GM23338 (cell line): ENCODE data around the gene SF3B1. TPM values are rescaled to one million over a fixed set of nuclear protein-coding genes. Genes with fewer than 3 reads are reported as not detected.

Experiments used
- ATAC-seq: fragments of 200-7000 bp; cut with Tn5 transposase; 3 replicates; pipeline ENCODE4 v1.9.1; 2020
- DNase-seq: peaks from one replicate; pipeline ENCODE4 v3.0.0-alpha.2; 2015; ENCODE audit warnings: low spot score
- H2AFZ ChIP-seq: fragments of 200-600 bp; sonication (generic); 2 replicates; pipeline ENCODE4 v1.8.0; 2016; ENCODE audit warnings: antibody characterized with exemption, mild to moderate bottlenecking, moderate library complexity
- H3F3A ChIP-seq: fragments of 200-600 bp; sonication (generic); replicated peaks from 2 replicates; pipeline ENCODE4 v1.8.0; 2017; ENCODE audit warnings: antibody characterized with exemption, mixed run types, low read depth
- H3K27ac ChIP-seq: fragments of 200-600 bp; sonication (generic); 2 replicates; pipeline ENCODE4 v1.6.1; 2016; ENCODE audit warnings: low read depth
- H3K27me3 ChIP-seq: fragments of 200-600 bp; sonication (generic); 2 replicates; pipeline ENCODE4 v1.8.0; 2016; ENCODE audit warnings: mild to moderate bottlenecking, mixed run types, moderate library complexity; ENCODE audit not compliant: insufficient read depth
- H3K36me3 ChIP-seq: fragments of 200-600 bp; sonication (generic); 2 replicates; pipeline ENCODE4 v1.8.0; 2016; ENCODE audit warnings: mild to moderate bottlenecking; ENCODE audit not compliant: insufficient read depth
- H3K4me1 ChIP-seq: fragments of 200-600 bp; sonication (generic); 2 replicates; pipeline ENCODE4 v1.8.0; 2016; ENCODE audit warnings: mild to moderate bottlenecking, moderate library complexity; ENCODE audit not compliant: insufficient read depth
- H3K4me2 ChIP-seq: fragments of 200-600 bp; sonication (generic); 2 replicates; pipeline ENCODE4 v1.7.1; 2017; ENCODE audit warnings: mixed run types
- H3K4me3 ChIP-seq: fragments of 200-600 bp; sonication (generic); 2 replicates; pipeline ENCODE4 v1.6.1; 2016; ENCODE audit warnings: mixed run types
- H3K79me2 ChIP-seq: fragments of 200-600 bp; sonication (generic); replicated peaks from 2 replicates; pipeline ENCODE4 v1.8.0; 2017; ENCODE audit warnings: mild to moderate bottlenecking; ENCODE audit not compliant: insufficient read depth
- H3K9me2 ChIP-seq: fragments of 200-600 bp; sonication (generic); 2 replicates; pipeline ENCODE4 v1.8.0; 2017; ENCODE audit not compliant: insufficient read depth
- H4K20me1 ChIP-seq: fragments of 200-600 bp; sonication (generic); replicated peaks from 2 replicates; pipeline ENCODE4 v1.8.0; 2017; ENCODE audit warnings: mild to moderate bottlenecking; ENCODE audit not compliant: insufficient read depth
- H3K27ac Mint-ChIP-seq: 2 replicates; pipeline ENCODE4 v1.8.0; 2020; ENCODE audit warnings: inconsistent platforms, mild to moderate bottlenecking, moderate library complexity, mixed read lengths
- H3K27me3 Mint-ChIP-seq: 3 replicates; pipeline ENCODE4 v1.8.0; 2022; ENCODE audit warnings: low read depth, mild to moderate bottlenecking, moderate library complexity, mixed read lengths, inconsistent platforms; ENCODE audit not compliant: insufficient read depth, poor library complexity
- H3K36me3 Mint-ChIP-seq: 3 replicates; pipeline ENCODE4 v1.8.0; 2021; ENCODE audit warnings: low read depth, mild to moderate bottlenecking, inconsistent platforms, moderate library complexity, mixed read lengths
- H3K4me1 Mint-ChIP-seq: 3 replicates; pipeline ENCODE4 v1.8.0; 2020; ENCODE audit warnings: mild to moderate bottlenecking, inconsistent platforms, mixed read lengths
- H3K4me3 Mint-ChIP-seq: 3 replicates; pipeline ENCODE4 v1.8.0; 2021; ENCODE audit warnings: moderate library complexity, mild to moderate bottlenecking, inconsistent platforms, mixed read lengths
- H3K9me3 Mint-ChIP-seq: 3 replicates; pipeline ENCODE4 v1.8.0; 2020; ENCODE audit warnings: moderate library complexity, mild to moderate bottlenecking, inconsistent platforms, mixed read lengths
- EZH2 ChIP-seq: fragments of 200-600 bp; sonication (generic); IDR thresholded peaks from one replicate; pipeline ENCODE4 v1.8.0; 2017; ENCODE audit warnings: antibody characterized with exemption, mild to moderate bottlenecking, low read depth; ENCODE audit not compliant: unreplicated experiment
- JUNB ChIP-seq: IDR thresholded peaks from one replicate; pipeline ENCODE4 v1.6.1; 2016; ENCODE audit warnings: antibody characterized with exemption; ENCODE audit not compliant: unreplicated experiment
- POLR2AphosphoS5 ChIP-seq: IDR thresholded peaks from 2 replicates; pipeline ENCODE4 v1.6.1; 2016; ENCODE audit warnings: antibody characterized with exemption, low read depth
- STAT1 ChIP-seq: IDR thresholded peaks from one replicate; pipeline ENCODE4 v1.6.1; 2016; ENCODE audit warnings: antibody characterized with exemption; ENCODE audit not compliant: unreplicated experiment
- ZNF114 ChIP-seq: fragments of 250-450 bp; sonication (Bioruptor Pico); IDR thresholded peaks from 2 replicates; pipeline ENCODE4 v1.5.0; 2020; ENCODE audit warnings: mild to moderate bottlenecking, moderate library complexity
- ZNF331 ChIP-seq: fragments of 250-450 bp; sonication (Bioruptor Pico); IDR thresholded peaks from 2 replicates; pipeline ENCODE4 v1.5.0; 2020; ENCODE audit warnings: low read depth, mild to moderate bottlenecking, moderate library complexity
- polyA plus RNA-seq: library from polyadenylated mRNA; unstranded; fragments of >200 nt; fragmentation: Nextera tagmentation; extraction: Ambion mirVana; gene quantifications from 2 replicates; pipeline ENCODE4 v1.2.1, GENCODE V29; 2016
- total RNA-seq: library from RNA; depleted of rRNA; stranded (reverse); fragments of >200 nt; shearing (Covaris generic); gene quantifications from 2 replicates; pipeline ENCODE4 v1.2.3, GENCODE V29; 2014
- TF ChIP-seq, protein P1 (sequence below), 2 experiments: fragments of 200-600 bp in 1 of 2; sonication (generic) in 1 of 2; conservative IDR thresholded peaks; 2 replicates each; pipeline versions ENCODE4 v1.5.1 to v1.6.1; 2016 to 2017; ENCODE audit warnings: antibody characterized with exemption in 2 of 2, low read depth in 2 of 2, mild to moderate bottlenecking in 2 of 2, moderate library complexity in 1 of 2
- TF ChIP-seq, protein P2 (sequence below): fragments of 250-450 bp; sonication (Bioruptor Pico); IDR thresholded peaks from 2 replicates; pipeline ENCODE4 v1.5.0; 2020; ENCODE audit warnings: mild to moderate bottlenecking, moderate library complexity

The SF3B1 gene
- total and polyA plus RNA-seq, 2 experiments from 2014 or later = 238 to 340 TPM

DNA sequence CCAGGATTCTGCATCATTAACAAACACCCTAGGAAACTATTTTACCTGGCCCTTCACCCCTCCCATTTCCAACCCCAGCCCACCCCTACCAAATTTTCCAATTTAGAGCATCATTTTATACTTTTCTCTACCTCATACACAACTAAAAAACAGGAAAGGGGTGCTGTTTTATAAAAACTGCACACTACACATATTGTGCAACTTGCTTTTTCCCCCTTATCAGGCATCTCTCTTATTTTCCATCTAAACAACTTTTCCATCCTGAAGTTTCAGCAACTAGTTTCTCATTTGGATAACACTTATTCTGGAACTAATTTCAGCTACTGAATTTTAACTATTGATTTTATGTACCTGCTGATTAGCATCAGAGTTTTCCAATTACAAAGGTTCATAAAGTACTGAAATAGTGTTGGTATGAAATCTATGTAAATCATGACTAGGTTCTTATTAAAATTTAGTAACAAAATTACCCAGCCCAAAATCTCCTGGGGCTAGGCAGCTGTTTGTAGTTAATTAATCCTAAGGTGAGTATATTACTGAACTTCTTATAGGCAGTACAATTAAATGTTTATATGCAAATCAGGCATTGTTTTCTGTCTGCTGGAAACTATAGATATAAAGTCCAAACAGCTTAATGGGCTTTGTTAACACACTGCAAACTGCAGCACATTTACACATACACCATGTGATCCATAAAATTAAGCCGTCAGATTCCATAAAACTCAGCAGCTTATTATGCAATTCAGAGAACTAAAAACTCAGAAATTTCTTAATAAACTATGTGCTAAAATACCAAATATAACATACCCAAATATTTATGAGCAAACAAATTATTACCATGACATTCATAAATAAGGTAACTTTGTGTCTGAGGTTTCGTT, 7.9 kb downstream of the SF3B1 start:
- Histone ChIP-seq H3K79me2 (peaks cover 100% of the 10 kb centered on the region), H3K27ac (0 out of 2 replicates have a peak overlapping the region, but pooled peaks have one; percentile 5), H2AFZ (no peak overlapping the region), H3K4me1 (peaks cover 6% of the 10 kb centered on the region), H3F3A (0 out of 2 replicates have a peak, but pooled peaks cover 3% of the 10 kb centered on the region), H3K9me2 (no peaks in the 10 kb centered on the region), H3K4me2 (no peak overlapping the region), H4K20me1 (peaks cover 86% of the 10 kb centered on the region), H3K27me3 (no peaks in the 10 kb centered on the region), H3K36me3 (peaks cover 20% of the 10 kb centered on the region), H3K4me3 (no peak overlapping the region)
- Mint-ChIP-seq H3K27ac (no peak overlapping the region), H3K4me3 (no peak overlapping the region; the same call in 2 of the 3 replicates), H3K36me3 (peaks cover 29% of the 10 kb centered on the region), H3K4me1 (peaks cover 31% of the 10 kb centered on the region), H3K9me3 (no peaks in the 10 kb centered on the region), H3K27me3 (peaks cover 4% of the 10 kb centered on the region)
- ATAC-seq = no peak
- TF ChIP-seq, protein P1, sequence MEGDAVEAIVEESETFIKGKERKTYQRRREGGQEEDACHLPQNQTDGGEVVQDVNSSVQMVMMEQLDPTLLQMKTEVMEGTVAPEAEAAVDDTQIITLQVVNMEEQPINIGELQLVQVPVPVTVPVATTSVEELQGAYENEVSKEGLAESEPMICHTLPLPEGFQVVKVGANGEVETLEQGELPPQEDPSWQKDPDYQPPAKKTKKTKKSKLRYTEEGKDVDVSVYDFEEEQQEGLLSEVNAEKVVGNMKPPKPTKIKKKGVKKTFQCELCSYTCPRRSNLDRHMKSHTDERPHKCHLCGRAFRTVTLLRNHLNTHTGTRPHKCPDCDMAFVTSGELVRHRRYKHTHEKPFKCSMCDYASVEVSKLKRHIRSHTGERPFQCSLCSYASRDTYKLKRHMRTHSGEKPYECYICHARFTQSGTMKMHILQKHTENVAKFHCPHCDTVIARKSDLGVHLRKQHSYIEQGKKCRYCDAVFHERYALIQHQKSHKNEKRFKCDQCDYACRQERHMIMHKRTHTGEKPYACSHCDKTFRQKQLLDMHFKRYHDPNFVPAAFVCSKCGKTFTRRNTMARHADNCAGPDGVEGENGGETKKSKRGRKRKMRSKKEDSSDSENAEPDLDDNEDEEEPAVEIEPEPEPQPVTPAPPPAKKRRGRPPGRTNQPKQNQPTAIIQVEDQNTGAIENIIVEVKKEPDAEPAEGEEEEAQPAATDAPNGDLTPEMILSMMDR (conservative IDR thresholded peaks at IDR 0.05; ENCODE audit: low read depth in 2 of 2) = no peak
- no peak for TF ChIP-seq JUNB
- TF ChIP-seq POLR2AphosphoS5 = no peak
- TF ChIP-seq EZH2 = no peak
- no peak for TF ChIP-seq ZNF114
- no peak for DNase-seq

DNA sequence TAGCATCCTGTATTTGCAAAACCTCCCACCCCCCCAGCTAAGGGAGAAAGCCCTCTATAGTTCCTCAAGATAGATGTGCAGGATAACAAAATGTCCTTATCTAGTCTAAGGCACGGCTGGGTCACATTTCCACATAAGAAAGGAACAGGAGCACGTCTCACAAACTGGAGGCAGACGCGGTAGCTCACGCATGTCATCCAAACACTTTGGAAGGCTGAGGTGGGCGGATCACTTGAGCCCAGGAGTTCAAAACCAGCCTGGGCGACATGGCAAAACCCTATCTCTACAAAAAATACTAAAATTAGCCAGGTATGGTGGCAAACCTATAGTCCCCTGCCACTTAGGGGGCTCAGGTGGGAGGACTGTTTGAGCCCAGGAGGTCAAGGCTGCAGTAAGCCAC, 9.3 kb downstream of the SF3B1 start:
- Histone ChIP-seq H3K27me3 (no peaks in the 10 kb centered on the region), H3K4me2 (no peak overlapping the region), H3K4me1 (no peaks in the 10 kb centered on the region; the same call in 1 of the 2 replicates), H4K20me1 (peaks cover 80% of the 10 kb centered on the region), H3F3A (0 out of 2 replicates have a peak, but pooled peaks cover 3% of the 10 kb centered on the region), H3K36me3 (peaks cover 34% of the 10 kb centered on the region), H3K27ac (peak overlapping the region; percentile 51; the same call in 1 of the 2 replicates), H3K79me2 (peaks cover 100% of the 10 kb centered on the region), H3K9me2 (no peaks in the 10 kb centered on the region), H3K4me3 (no peak overlapping the region), H2AFZ (no peak overlapping the region)
- 0 out of 2 replicates have a peak overlapping the region, but pooled peaks have one; percentile 10 for H3K27ac Mint-ChIP-seq
- TF ChIP-seq JUNB = no peak
- TF ChIP-seq, protein P2, sequence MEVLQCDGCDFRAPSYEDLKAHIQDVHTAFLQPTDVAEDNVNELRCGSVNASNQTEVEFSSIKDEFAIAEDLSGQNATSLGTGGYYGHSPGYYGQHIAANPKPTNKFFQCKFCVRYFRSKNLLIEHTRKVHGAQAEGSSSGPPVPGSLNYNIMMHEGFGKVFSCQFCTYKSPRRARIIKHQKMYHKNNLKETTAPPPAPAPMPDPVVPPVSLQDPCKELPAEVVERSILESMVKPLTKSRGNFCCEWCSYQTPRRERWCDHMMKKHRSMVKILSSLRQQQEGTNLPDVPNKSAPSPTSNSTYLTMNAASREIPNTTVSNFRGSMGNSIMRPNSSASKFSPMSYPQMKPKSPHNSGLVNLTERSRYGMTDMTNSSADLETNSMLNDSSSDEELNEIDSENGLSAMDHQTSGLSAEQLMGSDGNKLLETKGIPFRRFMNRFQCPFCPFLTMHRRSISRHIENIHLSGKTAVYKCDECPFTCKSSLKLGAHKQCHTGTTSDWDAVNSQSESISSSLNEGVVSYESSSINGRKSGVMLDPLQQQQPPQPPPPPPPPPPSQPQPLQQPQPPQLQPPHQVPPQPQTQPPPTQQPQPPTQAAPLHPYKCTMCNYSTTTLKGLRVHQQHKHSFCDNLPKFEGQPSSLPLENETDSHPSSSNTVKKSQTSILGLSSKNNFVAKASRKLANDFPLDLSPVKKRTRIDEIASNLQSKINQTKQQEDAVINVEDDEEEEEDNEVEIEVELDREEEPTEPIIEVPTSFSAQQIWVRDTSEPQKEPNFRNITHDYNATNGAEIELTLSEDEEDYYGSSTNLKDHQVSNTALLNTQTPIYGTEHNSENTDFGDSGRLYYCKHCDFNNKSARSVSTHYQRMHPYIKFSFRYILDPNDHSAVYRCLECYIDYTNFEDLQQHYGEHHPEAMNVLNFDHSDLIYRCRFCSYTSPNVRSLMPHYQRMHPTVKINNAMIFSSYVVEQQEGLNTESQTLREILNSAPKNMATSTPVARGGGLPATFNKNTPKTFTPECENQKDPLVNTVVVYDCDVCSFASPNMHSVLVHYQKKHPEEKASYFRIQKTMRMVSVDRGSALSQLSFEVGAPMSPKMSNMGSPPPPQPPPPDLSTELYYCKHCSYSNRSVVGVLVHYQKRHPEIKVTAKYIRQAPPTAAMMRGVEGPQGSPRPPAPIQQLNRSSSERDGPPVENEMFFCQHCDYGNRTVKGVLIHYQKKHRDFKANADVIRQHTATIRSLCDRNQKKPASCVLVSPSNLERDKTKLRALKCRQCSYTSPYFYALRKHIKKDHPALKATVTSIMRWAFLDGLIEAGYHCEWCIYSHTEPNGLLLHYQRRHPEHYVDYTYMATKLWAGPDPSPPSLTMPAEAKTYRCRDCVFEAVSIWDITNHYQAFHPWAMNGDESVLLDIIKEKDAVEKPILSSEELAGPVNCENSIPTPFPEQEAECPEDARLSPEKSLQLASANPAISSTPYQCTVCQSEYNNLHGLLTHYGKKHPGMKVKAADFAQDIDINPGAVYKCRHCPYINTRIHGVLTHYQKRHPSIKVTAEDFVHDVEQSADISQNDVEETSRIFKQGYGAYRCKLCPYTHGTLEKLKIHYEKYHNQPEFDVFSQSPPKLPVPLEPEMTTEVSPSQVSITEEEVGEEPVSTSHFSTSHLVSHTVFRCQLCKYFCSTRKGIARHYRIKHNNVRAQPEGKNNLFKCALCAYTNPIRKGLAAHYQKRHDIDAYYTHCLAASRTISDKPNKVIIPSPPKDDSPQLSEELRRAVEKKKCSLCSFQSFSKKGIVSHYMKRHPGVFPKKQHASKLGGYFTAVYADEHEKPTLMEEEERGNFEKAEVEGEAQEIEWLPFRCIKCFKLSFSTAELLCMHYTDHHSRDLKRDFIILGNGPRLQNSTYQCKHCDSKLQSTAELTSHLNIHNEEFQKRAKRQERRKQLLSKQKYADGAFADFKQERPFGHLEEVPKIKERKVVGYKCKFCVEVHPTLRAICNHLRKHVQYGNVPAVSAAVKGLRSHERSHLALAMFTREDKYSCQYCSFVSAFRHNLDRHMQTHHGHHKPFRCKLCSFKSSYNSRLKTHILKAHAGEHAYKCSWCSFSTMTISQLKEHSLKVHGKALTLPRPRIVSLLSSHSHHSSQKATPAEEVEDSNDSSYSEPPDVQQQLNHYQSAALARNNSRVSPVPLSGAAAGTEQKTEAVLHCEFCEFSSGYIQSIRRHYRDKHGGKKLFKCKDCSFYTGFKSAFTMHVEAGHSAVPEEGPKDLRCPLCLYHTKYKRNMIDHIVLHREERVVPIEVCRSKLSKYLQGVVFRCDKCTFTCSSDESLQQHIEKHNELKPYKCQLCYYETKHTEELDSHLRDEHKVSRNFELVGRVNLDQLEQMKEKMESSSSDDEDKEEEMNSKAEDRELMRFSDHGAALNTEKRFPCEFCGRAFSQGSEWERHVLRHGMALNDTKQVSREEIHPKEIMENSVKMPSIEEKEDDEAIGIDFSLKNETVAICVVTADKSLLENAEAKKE (CRISPR knock-in tag) = no peak
- TF ChIP-seq STAT1 = no peak
- no peak for TF ChIP-seq POLR2AphosphoS5
- TF ChIP-seq ZNF331 = no peak
- no peaks in the 10 kb centered on the region for H3K9me3 Mint-ChIP-seq
- peaks cover 22% of the 10 kb centered on the region; the same call in 2 of the 3 replicates for H3K4me1 Mint-ChIP-seq
- H3K36me3 Mint-ChIP-seq = peaks cover 36% of the 10 kb centered on the region
- ATAC-seq = no peak
- no peak for DNase-seq
- H3K4me3 Mint-ChIP-seq = no peak overlapping the region
- peaks cover 2% of the 10 kb centered on the region for H3K27me3 Mint-ChIP-seq
